Measurements from ENCODE around the gene ASPSCR1.

ASPSCR1 gene

GRCh38 chr17:81986606-81987005 is 9.2 kb downstream of the ASPSCR1 start:
- Histone ChIP-seq H3K36me3 (ENCODE audit: control insufficient read depth in 2 of 2, insufficient read depth in 2 of 2, low read length in 2 of 2) (peaks cover 16 to 17% of the 10 kb centered on the region in 2 donors), H3K9me3 (ENCODE audit: control insufficient read depth in 2 of 2, low read length in 2 of 2) (no peaks in the 10 kb centered on the region), H3K27ac (ENCODE audit: low read depth in 2 of 2, low read length in 2 of 2) (no peak overlapping the region), H3K27me3 (ENCODE audit: control insufficient read depth in 2 of 2, insufficient read depth in 2 of 2, low read length in 2 of 2) (no peaks in the 10 kb centered on the region), H3K9ac (ENCODE audit: low read depth in 1 of 2, low read length in 2 of 2) (no peak overlapping the region), H3K4me3 (ENCODE audit: low read length in 2 of 2) (no peak overlapping the region), H3K4me1 (ENCODE audit: control insufficient read depth in 2 of 2, insufficient read depth in 2 of 2, low read length in 2 of 2) (peaks cover 8 to 11% of the 10 kb centered on the region in 2 donors)

- peaks cover 13 to 18% of the 10 kb centered on the region in 2 donors for H3K4me1 ChIP-seq (ENCODE audit: control insufficient read depth in 2 of 2, insufficient read depth in 2 of 2, low read length in 2 of 2)
- H3K27ac ChIP-seq (ENCODE audit: low read depth in 2 of 2, low read length in 2 of 2) = no peak overlapping the region
- no peak overlapping the region for H3K4me3 ChIP-seq (ENCODE audit: low read length in 2 of 2)
- no peaks in the 10 kb centered on the region for H3K27me3 ChIP-seq (ENCODE audit: control insufficient read depth in 2 of 2, insufficient read depth in 2 of 2, low read length in 2 of 2)
- peaks cover 14 to 17% of the 10 kb centered on the region in 2 donors for H3K36me3 ChIP-seq (ENCODE audit: control insufficient read depth in 2 of 2, insufficient read depth in 2 of 2, low read length in 2 of 2)
- no peaks in the 10 kb centered on the region for H3K9me3 ChIP-seq (ENCODE audit: control insufficient read depth in 2 of 2, low read length in 2 of 2)
- H3K9ac ChIP-seq (ENCODE audit: low read depth in 1 of 2, low read length in 2 of 2) = no peak overlapping the region
These were observed 9.8 kb downstream of the ASPSCR1 start for GRCh38 chr17:81987161-81987770.

- Histone ChIP-seq H3K4me3 (ENCODE audit: low read length in 2 of 2) (no peak overlapping the region), H3K9me3 (ENCODE audit: control insufficient read depth in 2 of 2, low read length in 2 of 2) (no peaks in the 10 kb centered on the region), H3K9ac (ENCODE audit: low read depth in 1 of 2, low read length in 2 of 2) (peak overlapping the region; percentile 18 to 47), H3K36me3 (ENCODE audit: control insufficient read depth in 2 of 2, insufficient read depth in 2 of 2, low read length in 2 of 2) (peaks cover under 1 to 5% of the 10 kb centered on the region in 2 donors), H3K4me1 (ENCODE audit: control insufficient read depth in 2 of 2, insufficient read depth in 2 of 2, low read length in 2 of 2) (peaks cover 18% of the 10 kb centered on the region in 2 donors), H3K27me3 (ENCODE audit: control insufficient read depth in 2 of 2, insufficient read depth in 2 of 2, low read length in 2 of 2) (no peaks in the 10 kb centered on the region), H3K27ac (ENCODE audit: low read depth in 2 of 2, low read length in 2 of 2) (peak overlapping the region; percentile 38 to 52)
These were observed 13.6 kb downstream of the ASPSCR1 start for GRCh38 chr17:81990836-81991683.

- peaks cover 18% of the 10 kb centered on the region in 2 donors for H3K4me1 ChIP-seq (ENCODE audit: control insufficient read depth in 2 of 2, insufficient read depth in 2 of 2, low read length in 2 of 2)
- no peaks in the 10 kb centered on the region for H3K9me3 ChIP-seq (ENCODE audit: control insufficient read depth in 2 of 2, low read length in 2 of 2)
- peak overlapping the region in 1 of 2 donors; percentile 23 for H3K4me3 ChIP-seq (ENCODE audit: low read length in 2 of 2)
- peak overlapping the region; percentile 38 to 52 for H3K27ac ChIP-seq (ENCODE audit: low read depth in 2 of 2, low read length in 2 of 2)
- H3K36me3 ChIP-seq (ENCODE audit: control insufficient read depth in 2 of 2, insufficient read depth in 2 of 2, low read length in 2 of 2) = peaks cover 0 to 2% of the 10 kb centered on the region in 2 donors
- H3K27me3 ChIP-seq (ENCODE audit: control insufficient read depth in 2 of 2, insufficient read depth in 2 of 2, low read length in 2 of 2) = no peaks in the 10 kb centered on the region
- peak overlapping the region; percentile 47 to 48 for H3K9ac ChIP-seq (ENCODE audit: low read depth in 1 of 2, low read length in 2 of 2)
These were observed 14.4 kb downstream of the ASPSCR1 start for GRCh38 chr17:81991684-81992305.

- Histone ChIP-seq H3K9ac (ENCODE audit: low read depth in 1 of 2, low read length in 2 of 2) (peak overlapping the region in 1 of 2 donors; percentile 48), H3K4me3 (ENCODE audit: low read length in 2 of 2) (peak overlapping the region in 1 of 2 donors; percentile 23), H3K4me1 (ENCODE audit: control insufficient read depth in 2 of 2, insufficient read depth in 2 of 2, low read length in 2 of 2) (peaks cover 18% of the 10 kb centered on the region in 2 donors), H3K9me3 (ENCODE audit: control insufficient read depth in 2 of 2, low read length in 2 of 2) (no peaks in the 10 kb centered on the region), H3K27me3 (ENCODE audit: control insufficient read depth in 2 of 2, insufficient read depth in 2 of 2, low read length in 2 of 2) (no peaks in the 10 kb centered on the region), H3K27ac (ENCODE audit: low read depth in 2 of 2, low read length in 2 of 2) (peak overlapping the region; percentile 38 to 52), H3K36me3 (ENCODE audit: control insufficient read depth in 2 of 2, insufficient read depth in 2 of 2, low read length in 2 of 2) (peaks cover 0 to 2% of the 10 kb centered on the region in 2 donors)
These were observed 15.1 kb downstream of the ASPSCR1 start for GRCh38 chr17:81992306-81993102.

- H3K9ac ChIP-seq (ENCODE audit: low read depth in 1 of 2, low read length in 2 of 2) = no peak overlapping the region
- peaks cover 18% of the 10 kb centered on the region in 2 donors for H3K4me1 ChIP-seq (ENCODE audit: control insufficient read depth in 2 of 2, insufficient read depth in 2 of 2, low read length in 2 of 2)
- H3K27me3 ChIP-seq (ENCODE audit: control insufficient read depth in 2 of 2, insufficient read depth in 2 of 2, low read length in 2 of 2) = no peaks in the 10 kb centered on the region
- peaks cover 0 to 2% of the 10 kb centered on the region in 2 donors for H3K36me3 ChIP-seq (ENCODE audit: control insufficient read depth in 2 of 2, insufficient read depth in 2 of 2, low read length in 2 of 2)
- H3K4me3 ChIP-seq (ENCODE audit: low read length in 2 of 2) = no peak overlapping the region
- H3K27ac ChIP-seq (ENCODE audit: low read depth in 2 of 2, low read length in 2 of 2) = no peak overlapping the region
- no peaks in the 10 kb centered on the region for H3K9me3 ChIP-seq (ENCODE audit: control insufficient read depth in 2 of 2, low read length in 2 of 2)
These were observed 16.5 kb downstream of the ASPSCR1 start for GRCh38 chr17:81993729-81994592.

- no peak overlapping the region for H3K4me3 ChIP-seq (ENCODE audit: low read length in 2 of 2)
- no peaks in the 10 kb centered on the region for H3K9me3 ChIP-seq (ENCODE audit: control insufficient read depth in 2 of 2, low read length in 2 of 2)
- H3K4me1 ChIP-seq (ENCODE audit: control insufficient read depth in 2 of 2, insufficient read depth in 2 of 2, low read length in 2 of 2) = peaks cover 18% of the 10 kb centered on the region in 2 donors
- H3K36me3 ChIP-seq (ENCODE audit: control insufficient read depth in 2 of 2, insufficient read depth in 2 of 2, low read length in 2 of 2) = peaks cover 0 to 2% of the 10 kb centered on the region in 2 donors
- no peaks in the 10 kb centered on the region for H3K27me3 ChIP-seq (ENCODE audit: control insufficient read depth in 2 of 2, insufficient read depth in 2 of 2, low read length in 2 of 2)
- H3K9ac ChIP-seq (ENCODE audit: low read depth in 1 of 2, low read length in 2 of 2) = no peak overlapping the region
- no peak overlapping the region for H3K27ac ChIP-seq (ENCODE audit: low read depth in 2 of 2, low read length in 2 of 2)
These were observed 17.4 kb downstream of the ASPSCR1 start for GRCh38 chr17:81994593-81995462.

- no peak overlapping the region for H3K9ac ChIP-seq (ENCODE audit: low read depth in 1 of 2, low read length in 2 of 2)
- peaks cover 17 to 18% of the 10 kb centered on the region in 2 donors for H3K4me1 ChIP-seq (ENCODE audit: control insufficient read depth in 2 of 2, insufficient read depth in 2 of 2, low read length in 2 of 2)
- H3K9me3 ChIP-seq (ENCODE audit: control insufficient read depth in 2 of 2, low read length in 2 of 2) = no peaks in the 10 kb centered on the region
- no peak overlapping the region for H3K4me3 ChIP-seq (ENCODE audit: low read length in 2 of 2)
- H3K36me3 ChIP-seq (ENCODE audit: control insufficient read depth in 2 of 2, insufficient read depth in 2 of 2, low read length in 2 of 2) = peaks cover 0 to 2% of the 10 kb centered on the region in 2 donors
- no peak overlapping the region for H3K27ac ChIP-seq (ENCODE audit: low read depth in 2 of 2, low read length in 2 of 2)
- no peaks in the 10 kb centered on the region for H3K27me3 ChIP-seq (ENCODE audit: control insufficient read depth in 2 of 2, insufficient read depth in 2 of 2, low read length in 2 of 2)
These were observed 18.2 kb downstream of the ASPSCR1 start for GRCh38 chr17:81995463-81996231.

Measured in mucosa of rectum (tissue), 2 donors.